K562 (cell line): ENCODE data around the gene ZFAND2B.

ENCODE experiments used
- CTCF ChIP-seq, 3 experiments: IDR thresholded peaks in 2 of 3; conservative IDR thresholded peaks in 1 of 3; 2 replicates each; pipeline ENCODE4 v1.5.1; 2011 to 2012; ENCODE audit warnings: low read length in 3 of 3, mild to moderate bottlenecking in 3 of 3, control low read depth in 2 of 3, improper control_type of control experiment in 1 of 3, inconsistent platforms in 1 of 3, low read depth in 1 of 3, mixed read lengths in 1 of 3, moderate library complexity in 1 of 3; ENCODE audit not compliant: insufficient read depth in 2 of 3
- GABPB1 ChIP-seq: sonication (generic); formaldehyde crosslinking; IDR thresholded peaks from 2 replicates; pipeline ENCODE4 v1.8.0; 2022; ENCODE audit warnings: mild to moderate bottlenecking, missing genetic modification reagents
- MEF2D ChIP-seq: conservative IDR thresholded peaks from 2 replicates; pipeline ENCODE4 v1.6.1; 2016; ENCODE audit warnings: low read depth, missing genetic modification characterization, missing compliant biosample characterization
- STAT6 ChIP-seq: sonication (generic); formaldehyde crosslinking; IDR thresholded peaks from 2 replicates; pipeline ENCODE4 v1.8.1; 2023; ENCODE audit warnings: mild to moderate bottlenecking, missing genetic modification reagents
- TF ChIP-seq, protein P1 (sequence below): sonication (generic); formaldehyde crosslinking; IDR thresholded peaks from 2 replicates; pipeline ENCODE4 v1.8.0; 2023; ENCODE audit warnings: mild to moderate bottlenecking, missing genetic modification reagents
- TF ChIP-seq, protein P2 (sequence below): fragments of 250-450 bp; sonication (Bioruptor Pico); IDR thresholded peaks from 2 replicates; pipeline ENCODE4 v1.5.0; 2021
- TF ChIP-seq, protein P3 (sequence below): sonication (generic); formaldehyde crosslinking; IDR thresholded peaks from 2 replicates; pipeline ENCODE4 v1.9.0; 2022; ENCODE audit warnings: mild to moderate bottlenecking, missing genetic modification reagents

GRCh38 chr2:219249203-219249980 is 42.8 kb downstream of the ZFAND2B start:
- no peak for TF ChIP-seq MEF2D (tag)
- TF ChIP-seq, protein P1, sequence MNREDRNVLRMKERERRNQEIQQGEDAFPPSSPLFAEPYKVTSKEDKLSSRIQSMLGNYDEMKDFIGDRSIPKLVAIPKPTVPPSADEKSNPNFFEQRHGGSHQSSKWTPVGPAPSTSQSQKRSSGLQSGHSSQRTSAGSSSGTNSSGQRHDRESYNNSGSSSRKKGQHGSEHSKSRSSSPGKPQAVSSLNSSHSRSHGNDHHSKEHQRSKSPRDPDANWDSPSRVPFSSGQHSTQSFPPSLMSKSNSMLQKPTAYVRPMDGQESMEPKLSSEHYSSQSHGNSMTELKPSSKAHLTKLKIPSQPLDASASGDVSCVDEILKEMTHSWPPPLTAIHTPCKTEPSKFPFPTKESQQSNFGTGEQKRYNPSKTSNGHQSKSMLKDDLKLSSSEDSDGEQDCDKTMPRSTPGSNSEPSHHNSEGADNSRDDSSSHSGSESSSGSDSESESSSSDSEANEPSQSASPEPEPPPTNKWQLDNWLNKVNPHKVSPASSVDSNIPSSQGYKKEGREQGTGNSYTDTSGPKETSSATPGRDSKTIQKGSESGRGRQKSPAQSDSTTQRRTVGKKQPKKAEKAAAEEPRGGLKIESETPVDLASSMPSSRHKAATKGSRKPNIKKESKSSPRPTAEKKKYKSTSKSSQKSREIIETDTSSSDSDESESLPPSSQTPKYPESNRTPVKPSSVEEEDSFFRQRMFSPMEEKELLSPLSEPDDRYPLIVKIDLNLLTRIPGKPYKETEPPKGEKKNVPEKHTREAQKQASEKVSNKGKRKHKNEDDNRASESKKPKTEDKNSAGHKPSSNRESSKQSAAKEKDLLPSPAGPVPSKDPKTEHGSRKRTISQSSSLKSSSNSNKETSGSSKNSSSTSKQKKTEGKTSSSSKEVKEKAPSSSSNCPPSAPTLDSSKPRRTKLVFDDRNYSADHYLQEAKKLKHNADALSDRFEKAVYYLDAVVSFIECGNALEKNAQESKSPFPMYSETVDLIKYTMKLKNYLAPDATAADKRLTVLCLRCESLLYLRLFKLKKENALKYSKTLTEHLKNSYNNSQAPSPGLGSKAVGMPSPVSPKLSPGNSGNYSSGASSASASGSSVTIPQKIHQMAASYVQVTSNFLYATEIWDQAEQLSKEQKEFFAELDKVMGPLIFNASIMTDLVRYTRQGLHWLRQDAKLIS (CRISPR knock-in tag): no peak
- TF ChIP-seq, protein P2, sequence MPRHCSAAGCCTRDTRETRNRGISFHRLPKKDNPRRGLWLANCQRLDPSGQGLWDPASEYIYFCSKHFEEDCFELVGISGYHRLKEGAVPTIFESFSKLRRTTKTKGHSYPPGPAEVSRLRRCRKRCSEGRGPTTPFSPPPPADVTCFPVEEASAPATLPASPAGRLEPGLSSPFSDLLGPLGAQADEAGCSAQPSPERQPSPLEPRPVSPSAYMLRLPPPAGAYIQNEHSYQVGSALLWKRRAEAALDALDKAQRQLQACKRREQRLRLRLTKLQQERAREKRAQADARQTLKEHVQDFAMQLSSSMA (CRISPR knock-in tag): no peak
- TF ChIP-seq CTCF (IDR thresholded peaks at IDR 0.05 in 2 of 3, conservative IDR thresholded peaks at IDR 0.05 in 1 of 3; ENCODE audit: insufficient read depth in 2 of 3, low read depth in 1 of 3, low read length in 3 of 3): no peak
- TF ChIP-seq GABPB1 (CRISPR knock-in tag): no peak
- TF ChIP-seq, protein P3, sequence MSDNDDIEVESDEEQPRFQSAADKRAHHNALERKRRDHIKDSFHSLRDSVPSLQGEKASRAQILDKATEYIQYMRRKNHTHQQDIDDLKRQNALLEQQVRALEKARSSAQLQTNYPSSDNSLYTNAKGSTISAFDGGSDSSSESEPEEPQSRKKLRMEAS (CRISPR knock-in tag): no peak
- no peak for TF ChIP-seq STAT6 (CRISPR knock-in tag)
